Dermis blood vessel endothelial cell (primary cell): Measurements from ENCODE around the gene SYPL1. TPM values are rescaled to one million over a fixed set of nuclear protein-coding genes. Genes with fewer than 3 reads are reported as not detected.

Source experiments
- DNase-seq: peaks from one replicate; pipeline ENCODE4 v3.0.0; 2010
- total RNA-seq: library from RNA; depleted of rRNA; stranded (reverse); fragments of >200 nt; gene quantifications from 2 replicates; pipeline ENCODE4 v1.2.3, GENCODE V29; 2014

The SYPL1 gene
- total RNA-seq, 1 donor from 2014 or later, result 92.7 TPM

DNA sequence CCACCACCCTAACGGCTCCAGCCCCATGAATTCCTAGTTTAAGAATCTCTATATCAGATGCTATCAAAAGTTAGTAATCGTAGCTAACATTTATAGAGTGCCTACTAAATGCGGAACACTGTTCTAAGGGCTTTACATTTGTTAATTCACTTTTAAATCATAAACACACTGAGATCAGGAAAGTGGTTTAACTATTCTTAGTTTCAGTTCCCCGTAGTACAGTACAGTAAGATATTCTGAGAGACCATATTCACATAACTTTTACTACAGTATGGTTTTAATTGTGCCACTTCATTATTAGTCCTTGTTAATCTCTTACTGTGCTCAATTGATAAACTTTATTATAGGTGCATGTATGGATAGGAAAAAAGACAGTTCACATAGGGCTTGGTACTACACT, 22.5 kb downstream of the SYPL1 start:
- no peak for DNase-seq

DNA sequence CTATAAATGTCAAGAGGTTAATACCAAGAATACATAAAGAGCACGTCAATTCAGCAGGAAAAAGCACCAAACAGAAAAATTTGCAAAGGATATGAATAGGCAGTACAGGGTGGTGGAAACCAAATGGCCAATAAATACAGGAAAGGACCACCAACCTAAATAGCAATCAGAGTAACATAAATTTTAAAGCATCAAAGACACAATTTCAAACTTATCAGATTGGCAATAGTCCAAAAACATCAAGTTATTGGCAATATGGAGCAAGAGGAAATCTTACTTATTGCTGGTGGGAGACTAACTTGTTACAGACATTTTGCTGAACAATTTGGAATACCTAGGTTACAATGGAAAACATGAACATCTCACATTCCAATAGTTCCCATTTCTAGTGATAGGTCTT, 24.1 kb downstream of the SYPL1 start:
- DNase-seq, result peak; percentile 35

DNA sequence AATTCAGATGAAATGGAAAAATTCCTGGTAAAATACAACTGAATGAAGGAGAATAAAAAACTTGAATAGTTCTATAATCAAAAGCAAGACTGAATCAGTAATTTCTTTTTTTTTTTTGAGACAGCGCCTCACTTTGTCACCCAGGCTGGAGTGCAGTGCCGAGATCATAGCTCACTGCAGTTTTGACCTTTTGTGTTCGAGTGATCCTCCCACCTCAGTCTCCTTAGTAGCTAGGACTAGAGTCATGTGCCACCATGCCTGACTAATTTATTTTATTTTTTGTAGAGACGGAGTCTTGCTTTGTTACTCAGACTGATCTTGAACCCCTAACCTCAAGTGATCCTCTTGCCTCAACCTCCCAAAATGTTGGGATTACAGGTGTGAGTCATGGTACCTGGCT, 26.1 kb downstream of the SYPL1 start:
- DNase-seq, result no peak

DNA sequence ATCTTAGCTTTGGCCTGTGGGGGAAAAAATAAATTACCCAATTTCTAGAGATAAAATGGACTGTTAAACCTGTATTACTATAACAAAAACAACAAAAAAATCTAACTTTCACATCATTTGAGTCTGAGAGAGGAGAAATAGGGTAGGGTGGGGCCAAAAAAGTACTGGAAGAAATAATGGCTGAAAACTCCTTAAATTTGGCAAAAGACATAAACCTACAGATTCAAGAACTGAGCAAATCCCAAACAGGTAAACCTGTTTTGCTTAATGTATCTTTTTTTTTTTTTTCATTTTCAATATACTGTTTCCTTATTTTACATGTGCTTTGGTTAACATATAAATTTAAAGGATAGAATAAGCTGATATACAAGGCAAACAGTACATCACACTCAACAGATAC, 27.1 kb downstream of the SYPL1 start:
- DNase-seq, result no peak

DNA sequence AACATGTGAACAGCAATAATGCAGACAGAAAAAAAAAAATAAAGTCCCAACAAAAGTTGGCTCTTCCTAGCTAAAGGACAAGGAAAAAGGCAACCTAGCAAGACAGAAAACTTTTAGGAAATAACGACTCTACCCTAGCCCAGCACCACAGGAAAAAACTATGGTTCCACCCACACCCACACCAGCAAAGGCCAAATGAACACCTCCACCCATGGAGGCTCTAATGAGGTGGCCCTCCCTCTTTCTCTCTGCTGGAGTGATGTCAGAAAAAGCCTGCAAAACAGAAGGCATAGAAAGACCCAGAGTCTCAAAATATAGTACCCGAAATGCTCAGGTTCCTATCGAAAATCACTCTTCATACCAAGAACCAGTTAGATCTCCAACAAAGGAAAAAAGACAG, 28.4 kb downstream of the SYPL1 start:
- DNase-seq, result no peak

DNA sequence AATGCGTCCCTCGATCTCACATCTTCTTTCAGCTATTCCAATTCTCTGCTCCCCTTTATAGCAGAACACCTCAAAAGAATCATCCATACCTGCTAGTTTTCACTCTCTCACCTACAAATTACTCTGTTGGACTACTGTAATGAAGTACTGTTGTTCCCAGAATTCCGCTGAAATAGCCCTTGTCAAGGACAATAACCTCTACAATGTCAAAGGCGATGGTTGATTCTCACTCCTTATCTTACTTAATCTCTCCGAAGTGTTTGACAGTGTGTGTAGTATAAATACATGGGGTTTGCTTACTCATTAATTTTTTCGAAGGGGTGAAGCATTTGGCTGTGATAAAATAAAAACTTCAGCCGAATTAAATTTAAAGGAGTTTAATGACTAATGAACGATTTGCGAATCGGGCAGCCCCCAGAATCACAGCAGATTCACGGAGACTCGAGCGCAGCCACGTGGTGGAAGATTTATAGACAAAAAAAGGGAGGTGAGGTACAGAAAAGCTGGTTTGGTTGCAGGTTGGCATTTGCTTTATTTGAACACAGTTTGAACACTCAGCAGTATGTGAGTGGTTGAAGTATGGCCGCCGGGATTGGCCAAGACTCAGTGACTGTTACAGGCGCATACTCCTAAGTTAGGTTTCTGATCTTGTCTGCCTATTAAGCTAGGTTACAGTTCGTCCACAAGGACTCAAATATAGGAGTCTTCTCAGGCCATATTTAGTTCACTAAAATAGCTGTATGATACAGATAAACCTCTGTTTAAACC, 29.8 kb downstream of the SYPL1 start:
- DNase-seq, result no peak

- DNase-seq, result no peak
Observed at GRCh38 chr7:106080300-106080987, 31.7 kb downstream of the SYPL1 start.

GRCh38 chr7:106076537-106076936, 35.6 kb downstream of the SYPL1 start:
- no peak for DNase-seq

DNA sequence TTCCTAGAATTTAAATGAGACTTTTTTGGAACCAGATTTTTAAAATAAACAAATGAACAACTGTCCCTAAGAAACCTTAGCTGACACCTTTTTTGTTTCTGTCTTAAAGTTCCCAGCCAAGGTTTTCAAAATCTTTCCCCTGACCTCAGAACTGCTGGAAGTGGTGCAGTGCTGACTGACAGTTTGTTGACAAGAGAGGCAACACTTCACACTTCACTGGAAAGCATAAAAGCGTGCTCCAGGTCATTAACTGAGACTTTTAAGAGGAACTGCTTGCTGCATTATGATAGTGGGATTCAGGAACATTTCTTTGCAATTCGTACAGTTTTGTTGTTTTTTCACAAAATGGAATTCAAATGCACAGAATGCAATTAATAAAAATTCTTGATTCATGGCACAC, 36.2 kb downstream of the SYPL1 start:
- no peak for DNase-seq

GRCh38 chr7:106074257-106074656, 37.9 kb downstream of the SYPL1 start:
- DNase-seq, result no peak

DNA sequence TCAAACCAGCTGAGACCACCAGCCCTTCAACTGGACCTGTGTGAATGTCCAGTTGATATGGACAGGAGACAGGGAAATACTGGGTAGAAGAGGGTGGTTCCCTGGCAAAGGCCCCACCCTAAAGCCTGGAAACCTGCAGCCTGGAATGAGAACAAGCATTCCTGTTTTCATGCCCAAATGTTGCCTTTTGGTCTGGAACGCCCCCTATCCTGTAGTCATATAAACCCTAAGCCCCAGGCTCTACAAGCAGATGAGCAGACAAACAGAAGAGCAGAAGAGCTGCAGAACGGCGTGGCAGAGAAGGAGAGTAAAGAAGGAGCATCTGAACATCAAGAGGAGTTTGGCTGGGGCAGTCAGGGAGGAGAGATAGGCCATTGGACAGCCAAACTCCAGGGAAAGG, 38.4 kb downstream of the SYPL1 start:
- no peak for DNase-seq

DNA sequence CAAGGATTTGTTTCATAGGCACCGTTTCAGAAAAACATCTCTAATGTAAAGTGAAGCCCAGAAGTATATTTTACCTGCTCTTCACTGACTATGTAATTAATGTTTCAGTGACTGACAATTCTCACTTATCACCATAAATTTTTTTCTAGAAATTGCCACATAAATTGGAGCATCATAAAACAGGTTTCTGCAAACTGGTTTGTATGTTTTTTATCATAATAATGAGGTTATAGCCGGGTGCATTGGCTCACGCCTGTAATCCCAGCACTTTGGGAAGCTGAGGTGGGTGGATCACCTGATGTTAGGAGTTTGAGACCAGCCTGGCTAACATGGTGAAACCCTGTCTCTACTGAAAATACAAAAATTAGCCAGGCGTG, 39.4 kb downstream of the SYPL1 start:
- no peak for DNase-seq

- peak; percentile 87 for DNase-seq
Observed at GRCh38 chr7:106071999-106072714, 40.0 kb downstream of the SYPL1 start.

DNA sequence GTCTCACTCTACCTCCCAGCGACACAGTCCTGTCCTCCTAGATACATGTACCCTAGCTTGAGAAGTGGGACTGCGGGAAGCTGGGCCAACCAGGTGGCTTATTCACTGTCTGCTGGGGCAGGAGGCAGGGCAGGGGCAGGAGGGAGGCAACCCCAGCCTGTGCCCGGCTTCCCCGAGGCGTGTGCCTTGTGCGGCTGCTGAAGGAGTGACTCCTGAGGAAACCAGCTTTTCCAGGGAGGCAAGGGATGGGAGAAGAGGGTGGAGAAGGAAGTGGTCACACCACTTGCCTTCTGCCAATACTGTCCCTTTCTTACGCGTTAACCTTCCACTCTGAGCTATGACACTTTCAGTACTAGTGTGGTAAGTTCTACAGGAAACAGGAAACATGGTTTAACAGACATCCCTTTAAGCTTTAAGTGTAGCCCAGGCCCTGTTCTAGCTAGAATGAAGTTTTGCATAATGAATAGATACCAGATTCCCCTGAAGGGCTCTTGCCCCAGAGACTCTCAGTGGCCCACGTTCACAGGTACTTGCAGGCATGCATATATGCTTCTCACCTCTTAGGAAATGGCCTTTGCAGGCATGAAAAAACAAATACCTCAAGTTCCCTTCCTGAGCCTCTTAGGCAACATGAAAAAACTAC, 40.6 kb downstream of the SYPL1 start:
- DNase-seq, result peak; percentile 74

DNA sequence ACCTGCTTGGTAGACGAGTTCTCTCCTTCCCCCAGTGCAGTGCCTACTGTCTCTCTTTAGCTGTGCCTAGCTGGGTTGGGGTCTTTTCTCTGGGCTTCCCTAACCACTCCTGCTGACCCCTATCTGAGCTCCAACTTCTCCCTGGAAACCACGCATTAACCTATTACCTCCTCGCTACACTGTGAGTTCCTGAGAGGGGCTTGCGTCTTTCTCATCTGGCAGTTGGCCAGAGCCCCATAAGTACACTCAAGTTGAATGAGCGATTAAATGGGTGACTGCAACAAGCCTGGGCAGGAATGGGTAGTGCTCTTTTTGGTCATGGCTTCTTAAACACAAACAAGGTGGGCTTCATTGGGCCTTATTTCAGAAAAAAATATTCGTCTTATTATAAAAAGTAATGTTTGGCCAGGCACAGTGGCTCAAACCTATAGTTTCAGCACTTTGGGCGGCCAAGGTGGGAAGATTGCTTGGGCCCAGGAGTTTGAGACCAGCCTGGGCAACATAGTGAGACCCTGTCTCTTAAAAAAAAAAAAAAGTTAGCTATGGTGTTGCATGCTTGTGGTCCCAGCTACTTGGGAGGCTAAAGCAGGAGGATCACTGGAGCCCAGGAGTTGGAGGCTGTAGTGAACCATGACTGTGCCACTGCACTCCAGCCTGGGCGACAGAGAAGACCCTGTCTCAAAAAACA, 41.4 kb downstream of the SYPL1 start:
- DNase-seq, result no peak

DNA sequence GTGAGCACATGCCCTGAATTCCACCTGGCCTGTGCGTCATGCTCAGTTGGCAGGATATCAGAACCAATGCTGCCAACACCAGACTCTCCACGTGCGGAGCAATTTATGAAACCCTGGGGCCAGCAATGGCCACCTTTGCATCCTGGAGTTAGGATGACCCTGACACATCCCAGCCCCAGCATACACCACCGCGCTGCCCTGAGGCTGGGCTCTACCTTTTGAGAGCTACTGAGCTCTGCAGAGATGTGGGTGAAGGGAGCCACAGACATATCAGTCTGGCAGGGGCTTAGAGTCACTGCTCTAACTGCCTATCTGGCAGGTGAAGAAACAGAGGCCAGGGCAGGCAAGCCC, 41.9 kb downstream of the SYPL1 start:
- no peak for DNase-seq

DNA sequence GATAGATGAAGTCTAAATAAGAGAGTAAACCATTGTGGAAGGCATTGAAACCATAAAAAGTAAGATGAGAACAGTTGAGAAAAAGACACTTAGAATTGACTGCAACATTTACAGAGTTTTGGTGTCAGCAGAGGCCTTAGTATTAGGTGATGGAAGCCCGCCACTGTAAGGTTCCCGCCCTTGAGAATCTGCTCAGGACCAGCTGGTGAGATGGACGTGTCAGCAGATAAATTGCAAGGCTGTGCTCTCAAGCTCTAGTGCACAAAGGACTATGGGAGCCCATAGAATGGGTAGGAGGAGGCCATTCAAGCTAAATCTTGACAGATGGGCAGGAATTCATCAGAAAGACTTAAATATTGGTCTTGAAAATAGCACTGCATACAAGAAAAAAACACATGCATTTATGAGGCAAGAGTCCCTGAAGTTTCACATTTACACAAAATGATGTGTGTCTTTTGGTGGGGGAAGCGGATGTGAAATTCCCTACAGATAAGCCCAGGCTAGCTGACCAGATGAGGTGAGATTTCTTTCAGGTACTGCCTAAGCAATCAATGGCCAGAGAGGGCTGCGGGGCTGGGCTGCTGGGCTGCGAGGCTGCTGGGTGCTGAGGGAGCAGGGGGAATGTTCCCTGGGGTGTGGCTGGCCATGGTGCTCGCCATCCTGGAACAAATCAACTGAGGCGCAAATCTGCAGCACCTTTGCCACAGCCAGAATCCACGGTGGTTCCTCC, 42.5 kb downstream of the SYPL1 start:
- no peak for DNase-seq

DNA sequence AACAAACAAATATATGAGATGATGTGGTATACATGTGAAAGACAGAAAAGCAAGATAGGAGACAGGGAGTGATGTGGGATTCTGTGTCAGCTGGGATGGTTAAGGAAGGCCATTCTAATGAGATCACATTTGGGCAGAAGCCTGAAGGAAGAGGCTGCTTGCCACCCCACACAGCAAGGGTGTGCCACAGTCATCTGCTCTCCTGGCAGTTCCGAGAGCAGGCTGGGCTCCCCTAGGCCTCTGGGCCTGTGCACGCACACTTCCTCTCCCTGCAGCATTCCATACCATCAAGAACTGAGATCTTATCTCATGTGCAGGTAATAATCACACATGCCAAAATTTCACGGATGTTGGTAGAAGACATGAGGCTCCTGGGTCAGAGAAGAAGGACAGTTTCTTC, 43.1 kb downstream of the SYPL1 start:
- DNase-seq, result no peak

- no peak for DNase-seq
Observed at GRCh38 chr7:106068538-106068961, 43.6 kb downstream of the SYPL1 start.

DNA sequence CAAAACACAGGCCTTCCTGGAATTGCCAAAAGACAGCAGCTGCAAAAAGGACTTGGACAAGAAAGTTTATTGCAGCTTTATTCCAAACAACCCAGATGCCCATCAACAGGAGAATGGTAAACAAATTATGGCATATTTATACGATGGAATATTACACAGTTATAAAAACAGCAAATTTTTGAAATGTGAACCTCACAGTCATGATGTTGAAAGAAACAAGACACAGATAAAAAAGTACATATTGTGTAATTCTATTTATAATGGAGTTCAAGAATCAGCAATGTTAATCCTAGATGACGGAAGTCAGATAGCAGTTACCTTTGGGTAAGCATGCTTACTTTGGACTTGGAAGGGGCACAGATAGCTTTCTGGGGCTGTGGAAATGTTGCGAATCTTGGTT, 44.4 kb downstream of the SYPL1 start:
- DNase-seq, result no peak

- peak; percentile 44 for DNase-seq
Observed at GRCh38 chr7:106065575-106066500, 46.3 kb downstream of the SYPL1 start.
